Karpas-422 (cell line): ENCODE measurements around the gene SYTL1. TPM values are rescaled to one million over a fixed set of nuclear protein-coding genes. Genes with fewer than 3 reads are reported as not detected.
A peak's percentile ranks its signal among the peaks of the same experiment; 100 is the strongest.

ENCODE experiments used
- DNase-seq: peaks from one replicate; pipeline ENCODE4 v3.0.0-alpha.2; 2015
- H2AFZ ChIP-seq: fragments of 200-600 bp; sonication (generic); 2 replicates; pipeline ENCODE4 v1.6.1; 2014; ENCODE audit warnings: antibody characterized with exemption, low read length, mixed read lengths
- H3K27ac ChIP-seq: fragments of 200-600 bp; sonication (generic); 2 replicates; pipeline ENCODE4 v1.5.1; 2014; ENCODE audit warnings: mild to moderate bottlenecking, low read length, moderate library complexity
- H3K27me3 ChIP-seq: fragments of 200-600 bp; sonication (generic); 2 replicates; pipeline ENCODE4 v1.6.1; 2014; ENCODE audit warnings: low read length, mixed read lengths
- H3K36me3 ChIP-seq: fragments of 200-600 bp; sonication (generic); 2 replicates; pipeline ENCODE4 v1.6.1; 2014; ENCODE audit warnings: low read length, mixed read lengths; ENCODE audit not compliant: insufficient read depth
- H3K4me1 ChIP-seq: fragments of 200-600 bp; sonication (generic); 2 replicates; pipeline ENCODE4 v1.6.1; 2014; ENCODE audit warnings: mild to moderate bottlenecking, low read length, mixed read lengths
- H3K4me2 ChIP-seq: fragments of 200-600 bp; sonication (generic); 2 replicates; pipeline ENCODE4 v1.6.1; 2014; ENCODE audit warnings: low read length, low read depth, mild to moderate bottlenecking; ENCODE audit not compliant: poor library complexity, severe bottlenecking
- H3K4me3 ChIP-seq: fragments of 200-600 bp; sonication (generic); 2 replicates; pipeline ENCODE4 v1.5.1; 2014; ENCODE audit warnings: mild to moderate bottlenecking, antibody characterized with exemption, low read length, mixed read lengths
- H3K79me2 ChIP-seq: fragments of 200-600 bp; sonication (generic); 2 replicates; pipeline ENCODE4 v1.6.1; 2014; ENCODE audit warnings: mild to moderate bottlenecking, low read length, mixed read lengths
- H3K9ac ChIP-seq: fragments of 200-600 bp; sonication (generic); 2 replicates; pipeline ENCODE4 v1.6.0; 2014; ENCODE audit warnings: low read length
- H3K9me2 ChIP-seq: fragments of 200-600 bp; sonication (generic), shearing (Covaris generic); replicated peaks from 2 replicates; pipeline ENCODE4 v1.6.0; 2014; ENCODE audit warnings: mild to moderate bottlenecking, low read length, moderate library complexity; ENCODE audit not compliant: insufficient read depth
- H3K9me3 ChIP-seq: fragments of 300-700, 200-600 bp; sonication (generic); 2 replicates; pipeline ENCODE4 v1.6.1; 2014; ENCODE audit warnings: low read length, mixed read lengths
- H4K20me1 ChIP-seq: fragments of 200-600 bp; sonication (generic); 2 replicates; pipeline ENCODE4 v1.6.1; 2014; ENCODE audit warnings: mild to moderate bottlenecking, antibody characterized with exemption, low read length, low read depth; ENCODE audit not compliant: insufficient read depth
- total RNA-seq: library from RNA; depleted of rRNA; stranded (reverse); fragments of >200 nt; shearing (Covaris generic); gene quantifications from 2 replicates; pipeline ENCODE4 v1.2.3, GENCODE V29; 2014; ENCODE audit warnings: low replicate concordance

Gene SYTL1
- total RNA-seq, 1 experiment from 2014 or later = 35.6 TPM

DNA sequence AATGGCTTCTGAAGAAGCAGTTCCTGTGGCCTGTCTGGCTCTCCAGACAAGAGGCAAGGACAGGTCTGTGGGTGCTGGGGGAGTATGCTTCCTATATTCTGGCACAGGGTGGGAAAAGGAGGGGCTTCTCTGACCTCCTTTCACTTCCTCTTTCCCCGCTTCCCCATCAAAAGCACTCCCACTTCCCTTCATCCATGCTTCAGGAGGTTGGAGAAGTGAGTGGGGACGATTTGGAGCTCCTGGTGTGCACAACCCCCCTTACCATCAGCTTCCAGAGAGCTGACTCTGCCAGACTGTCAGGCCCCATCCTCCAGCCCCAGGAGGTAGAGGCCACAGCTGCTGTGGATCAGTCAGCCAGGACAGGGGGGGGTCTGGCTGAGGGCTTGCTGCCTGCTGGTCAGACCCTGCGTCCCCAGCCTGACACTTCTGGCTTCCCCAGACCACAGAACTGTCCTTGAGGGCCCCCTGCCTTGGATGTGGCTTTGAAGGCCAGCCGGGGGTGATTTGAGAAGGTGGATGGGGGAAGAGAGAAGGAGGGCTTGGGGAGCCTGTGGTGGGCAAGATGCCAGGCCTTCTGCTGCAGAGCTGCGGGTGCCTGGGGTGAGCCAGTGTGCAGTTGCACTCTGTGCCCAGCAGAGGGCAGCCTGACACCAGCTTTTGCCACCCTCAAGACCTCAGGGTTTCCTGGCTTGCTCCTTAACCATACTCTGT lies 41.3 kb upstream of the SYTL1 start:
- Histone ChIP-seq H3K4me3 (no peak overlapping the region), H3K9me3 (no peaks in the 10 kb centered on the region), H3K4me1 (peaks cover 14% of the 10 kb centered on the region), H3K27ac (peak overlapping the region; percentile 46), H3K27me3 (no peaks in the 10 kb centered on the region), H3K9ac (peak overlapping the region; percentile 51), H2AFZ (no peak overlapping the region), H3K79me2 (no peaks in the 10 kb centered on the region), H3K4me2 (no peak overlapping the region), H3K9me2 (no peaks in the 10 kb centered on the region), H3K36me3 (peaks cover 17% of the 10 kb centered on the region; the same call in 1 of the 2 replicates), H4K20me1 (no peaks in the 10 kb centered on the region)
- DNase-seq = peak; percentile 94

DNA sequence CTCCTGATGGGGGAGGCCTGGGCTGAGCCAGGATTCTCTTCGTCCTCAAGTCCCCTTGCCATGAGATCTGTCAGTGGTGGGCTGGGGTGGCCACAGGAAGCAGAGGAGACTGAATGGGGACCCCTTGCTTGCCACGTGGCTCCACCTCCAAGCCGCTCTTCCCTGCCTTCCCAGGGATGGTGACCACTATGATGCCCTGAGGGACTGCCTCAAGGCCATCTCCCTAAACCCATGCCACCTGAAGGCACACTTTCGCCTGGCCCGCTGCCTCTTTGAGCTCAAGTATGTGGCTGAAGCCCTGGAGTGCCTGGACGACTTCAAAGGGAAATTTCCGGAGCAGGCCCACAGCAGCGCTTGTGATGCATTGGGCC lies 40.8 kb upstream of the SYTL1 start:
- no peak overlapping the region for H2AFZ ChIP-seq
- H3K9me2 ChIP-seq = no peaks in the 10 kb centered on the region
- DNase-seq = no peak
- no peaks in the 10 kb centered on the region for H3K79me2 ChIP-seq
- H3K27me3 ChIP-seq = no peaks in the 10 kb centered on the region
- no peak overlapping the region for H3K27ac ChIP-seq
- H3K4me3 ChIP-seq = no peak overlapping the region
- H3K9ac ChIP-seq = no peak overlapping the region
- no peak overlapping the region for H3K4me2 ChIP-seq
- H4K20me1 ChIP-seq = no peaks in the 10 kb centered on the region
- H3K36me3 ChIP-seq = peaks cover 17% of the 10 kb centered on the region; the same call in 1 of the 2 replicates
- no peaks in the 10 kb centered on the region for H3K9me3 ChIP-seq
- H3K4me1 ChIP-seq = peaks cover 14% of the 10 kb centered on the region

DNA sequence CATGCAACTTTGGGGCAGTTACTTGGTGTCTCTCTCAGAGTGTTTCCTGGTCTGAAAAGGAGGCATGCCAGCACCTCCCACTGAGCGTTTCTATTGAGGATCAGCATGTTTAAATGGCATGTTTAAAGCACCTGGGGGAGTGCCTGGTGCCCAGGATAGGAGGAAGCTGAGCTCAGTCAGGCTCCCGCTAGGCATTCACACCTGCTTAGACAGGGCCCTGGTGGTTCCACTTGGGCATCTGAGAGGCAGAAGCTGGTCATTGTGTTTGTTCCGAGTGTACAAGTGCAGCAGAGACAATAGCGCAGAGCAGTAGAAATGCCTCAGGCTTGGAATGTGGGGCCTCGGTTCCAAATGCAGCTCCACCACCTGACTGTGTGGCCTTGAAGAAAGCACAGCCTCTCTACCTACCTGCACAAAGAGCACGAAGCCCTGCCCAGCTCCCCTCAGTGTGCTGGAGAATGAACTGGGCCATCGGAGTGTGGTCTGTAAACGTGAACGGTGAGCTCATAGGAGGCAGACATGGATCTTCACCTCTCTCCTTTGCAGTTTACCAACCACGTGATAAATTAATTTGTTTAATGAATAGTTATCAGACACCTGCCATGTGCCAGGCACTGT lies 40.1 kb upstream of the SYTL1 start:
- Histone ChIP-seq H3K36me3 (peaks cover 17% of the 10 kb centered on the region; the same call in 1 of the 2 replicates), H3K79me2 (no peaks in the 10 kb centered on the region), H3K4me3 (no peak overlapping the region), H3K4me1 (peaks cover 14% of the 10 kb centered on the region), H3K9me2 (no peaks in the 10 kb centered on the region), H2AFZ (no peak overlapping the region), H4K20me1 (no peaks in the 10 kb centered on the region), H3K9ac (no peak overlapping the region), H3K27ac (no peak overlapping the region), H3K4me2 (no peak overlapping the region), H3K27me3 (no peaks in the 10 kb centered on the region), H3K9me3 (no peaks in the 10 kb centered on the region)
- no peak for DNase-seq

DNA sequence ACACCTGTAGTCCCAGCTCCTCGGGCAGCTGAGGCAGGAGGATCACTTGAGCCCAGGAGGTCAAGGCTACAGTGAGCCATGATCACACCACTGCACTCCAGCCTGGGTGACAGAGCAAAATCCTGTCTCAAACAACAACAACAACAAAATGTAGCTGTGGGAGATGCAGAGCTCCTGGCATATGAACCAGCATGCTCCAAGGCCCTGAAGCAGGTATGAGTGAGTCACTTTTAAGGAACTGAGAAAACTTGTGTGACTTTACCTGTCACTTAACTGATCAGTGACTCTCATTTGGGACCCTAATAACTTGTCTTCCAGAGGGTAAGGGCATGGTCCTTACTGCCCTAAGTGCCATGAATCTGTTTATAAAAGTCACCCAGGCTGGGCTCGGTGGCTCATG lies 39.2 kb upstream of the SYTL1 start:
- Histone ChIP-seq H3K36me3 (peaks cover 8% of the 10 kb centered on the region; the same call in 1 of the 2 replicates), H3K4me3 (no peak overlapping the region), H3K9ac (no peak overlapping the region)

DNA sequence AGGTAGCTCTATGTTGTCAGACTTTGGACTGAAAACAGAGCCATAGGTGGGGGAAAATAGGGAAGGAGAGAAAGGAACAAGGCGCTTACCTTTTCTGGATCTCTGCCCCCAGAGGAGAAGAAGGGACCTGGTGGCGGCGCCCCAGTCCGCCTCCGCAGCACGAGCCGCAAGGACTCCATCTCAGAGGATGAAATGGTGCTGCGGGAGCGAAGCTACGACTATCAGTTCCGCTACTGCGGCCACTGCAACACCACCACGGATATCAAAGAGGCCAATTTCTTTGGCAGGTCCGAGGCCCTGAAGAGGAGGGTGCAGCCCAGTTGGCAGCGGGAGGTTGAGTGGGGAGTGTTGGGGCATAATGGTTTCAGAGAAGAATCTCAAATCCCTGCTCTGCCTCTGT lies 38.3 kb upstream of the SYTL1 start:
- no peak for DNase-seq
- Histone ChIP-seq H3K4me3 (no peak overlapping the region), H3K27me3 (no peaks in the 10 kb centered on the region), H3K36me3 (no peaks in the 10 kb centered on the region), H4K20me1 (no peaks in the 10 kb centered on the region), H3K79me2 (no peaks in the 10 kb centered on the region), H3K4me2 (no peak overlapping the region), H3K9me2 (no peaks in the 10 kb centered on the region), H3K4me1 (peaks cover 14% of the 10 kb centered on the region), H2AFZ (no peak overlapping the region), H3K9me3 (no peaks in the 10 kb centered on the region), H3K27ac (no peak overlapping the region), H3K9ac (no peak overlapping the region)

More for the DNA sequence above, 39.2 kb upstream of the SYTL1 start:
- Histone ChIP-seq H3K27me3 (no peaks in the 10 kb centered on the region), H3K9me3 (no peaks in the 10 kb centered on the region), H3K27ac (no peak overlapping the region), H3K4me1 (peaks cover 14% of the 10 kb centered on the region), H3K79me2 (no peaks in the 10 kb centered on the region), H3K9me2 (no peaks in the 10 kb centered on the region), H2AFZ (no peak overlapping the region), H4K20me1 (no peaks in the 10 kb centered on the region), H3K4me2 (no peak overlapping the region)
- no peak for DNase-seq

DNA sequence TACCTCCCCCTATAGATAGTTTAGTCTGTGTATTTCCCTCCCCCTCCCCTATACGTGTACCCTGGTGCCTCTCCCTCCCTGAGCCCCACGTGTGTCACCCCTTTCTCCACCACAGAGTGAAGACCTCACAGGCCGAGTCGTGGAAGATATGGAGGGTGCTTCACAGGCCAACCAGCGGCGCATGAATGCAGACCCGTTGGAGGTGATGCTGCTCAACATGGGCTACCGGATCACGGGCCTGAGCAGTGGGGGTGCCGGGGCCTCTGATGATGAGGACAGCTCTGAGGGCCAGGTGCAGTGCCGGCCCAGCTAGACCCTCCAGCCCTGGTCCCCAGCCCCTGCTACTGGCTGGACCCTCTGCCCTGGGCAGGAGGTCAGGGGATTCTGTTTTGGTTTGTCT lies 35.8 kb upstream of the SYTL1 start:
- Histone ChIP-seq H3K9me3 (no peaks in the 10 kb centered on the region), H3K36me3 (0 out of 2 replicates have a peak, but pooled peaks cover 4% of the 10 kb centered on the region), H4K20me1 (no peaks in the 10 kb centered on the region), H2AFZ (no peak overlapping the region), H3K79me2 (no peaks in the 10 kb centered on the region), H3K9ac (no peak overlapping the region), H3K27me3 (no peaks in the 10 kb centered on the region), H3K4me1 (peaks cover 1% of the 10 kb centered on the region), H3K4me2 (no peak overlapping the region), H3K4me3 (no peak overlapping the region), H3K9me2 (no peaks in the 10 kb centered on the region), H3K27ac (no peak overlapping the region)
- DNase-seq = no peak

DNA sequence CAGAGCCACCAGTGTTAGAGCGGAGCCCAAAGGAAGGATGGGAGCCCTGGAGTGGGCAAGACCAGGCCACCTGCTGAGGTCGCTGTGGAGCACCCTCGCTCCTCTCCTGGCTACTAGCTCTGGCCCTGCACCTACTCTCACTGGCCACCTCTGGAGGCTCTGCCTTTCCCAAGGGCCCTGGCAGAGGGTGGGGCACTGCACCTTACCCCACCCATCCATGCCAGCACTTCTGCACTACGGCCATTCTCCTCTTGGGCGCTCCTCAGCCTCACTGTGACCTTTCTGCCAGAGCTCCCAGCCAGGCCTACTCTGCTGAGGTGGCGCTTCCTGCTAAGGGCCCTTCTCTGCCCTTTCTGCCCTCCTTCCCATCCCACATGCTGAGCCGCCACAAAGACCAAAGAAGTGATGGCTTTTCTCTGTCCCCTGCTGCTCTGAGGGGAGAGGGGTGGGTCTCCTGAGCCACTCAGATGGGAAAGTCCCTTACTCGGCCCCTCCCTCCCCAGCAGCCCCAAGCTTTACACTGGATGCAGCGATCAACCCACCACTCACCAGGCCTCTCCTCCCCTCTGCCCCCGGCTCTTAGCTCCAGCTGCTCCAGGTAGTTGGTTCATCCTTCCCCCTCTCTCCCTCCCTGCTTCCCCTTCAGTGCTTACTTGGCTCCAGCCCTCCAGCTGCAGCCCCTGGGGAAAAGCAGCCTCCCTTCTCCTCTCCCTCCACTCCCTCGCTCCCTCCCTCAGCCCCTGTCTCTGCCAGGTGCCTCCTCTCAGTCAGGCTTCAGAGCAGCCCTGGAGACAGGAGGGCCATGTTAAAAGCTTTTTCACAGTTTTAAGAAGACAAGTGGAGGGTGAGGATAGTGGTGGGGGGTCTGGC lies 34.7 kb upstream of the SYTL1 start:
- no peaks in the 10 kb centered on the region for H3K9me2 ChIP-seq
- no peak overlapping the region for H2AFZ ChIP-seq
- no peaks in the 10 kb centered on the region for H3K27me3 ChIP-seq
- H3K4me2 ChIP-seq = no peak overlapping the region
- H4K20me1 ChIP-seq = no peaks in the 10 kb centered on the region
- H3K9me3 ChIP-seq = no peaks in the 10 kb centered on the region
- H3K4me1 ChIP-seq = no peaks in the 10 kb centered on the region
- H3K27ac ChIP-seq = no peak overlapping the region
- DNase-seq = peak; percentile 59
- H3K36me3 ChIP-seq = 0 out of 2 replicates have a peak, but pooled peaks cover 4% of the 10 kb centered on the region
- H3K4me3 ChIP-seq = no peak overlapping the region
- no peak overlapping the region for H3K9ac ChIP-seq
- no peaks in the 10 kb centered on the region for H3K79me2 ChIP-seq
